Measurements from ENCODE around the gene PMM2.

PMM2 gene

GRCh38 chr16:8880839-8881510 lies 83.3 kb downstream of the PMM2 start:
- TF ChIP-seq POLR2A (IDR thresholded peaks at IDR 0.05; ENCODE audit: low read depth, low read length), result no peak
- DNase-seq (ENCODE audit: insufficient read length, low spot score) (no peak), FAIRE-seq (no peak)

GRCh38 chr16:8882041-8882617 lies 84.5 kb downstream of the PMM2 start, which contains the start of gene LITAFD:
Gene LITAFD (plus strand): TSS chr16:8882351. CDS start chr16:8884356, 2,005 bp downstream.
- DNase-seq (ENCODE audit: insufficient read length, low spot score), result no peak
- FAIRE-seq, result no peak
- TF ChIP-seq POLR2A (IDR thresholded peaks at IDR 0.05; ENCODE audit: low read depth, low read length), result no peak

GRCh38 chr16:8882725-8883377 lies 85.2 kb downstream of the PMM2 start:
- DNase-seq (ENCODE audit: insufficient read length, low spot score), result no peak
- FAIRE-seq, result no peak

GRCh38 chr16:8885674-8886592 lies 88.3 kb downstream of the PMM2 start:
- TF ChIP-seq POLR2A (IDR thresholded peaks at IDR 0.05; ENCODE audit: low read depth, low read length), result no peak
- FAIRE-seq, result no peak
- DNase-seq (ENCODE audit: insufficient read length, low spot score), result peak; percentile 66

More at GRCh38 chr16:8882725-8883377, 85.2 kb downstream of the PMM2 start:
- no peak for TF ChIP-seq POLR2A (IDR thresholded peaks at IDR 0.05; ENCODE audit: low read depth, low read length)

- no peak for TF ChIP-seq POLR2A (IDR thresholded peaks at IDR 0.05; ENCODE audit: low read depth, low read length)
- no peak for DNase-seq (ENCODE audit: insufficient read length, low spot score)
- no peak for FAIRE-seq
Observed at GRCh38 chr16:8886593-8887430, 89.2 kb downstream of the PMM2 start.

- FAIRE-seq, result no peak
- no peak for TF ChIP-seq POLR2A (IDR thresholded peaks at IDR 0.05; ENCODE audit: low read depth, low read length)
- no peak for DNase-seq (ENCODE audit: insufficient read length, low spot score)
Observed at GRCh38 chr16:8887431-8887765, 89.8 kb downstream of the PMM2 start.

- FAIRE-seq, result no peak
- no peak for TF ChIP-seq POLR2A (IDR thresholded peaks at IDR 0.05; ENCODE audit: low read depth, low read length)
- DNase-seq (ENCODE audit: insufficient read length, low spot score), result no peak
Observed at GRCh38 chr16:8887952-8888560, 90.4 kb downstream of the PMM2 start.

GRCh38 chr16:8888951-8889892 lies 91.6 kb downstream of the PMM2 start:
- FAIRE-seq (no peak), DNase-seq (ENCODE audit: insufficient read length, low spot score) (no peak)
- no peak for TF ChIP-seq POLR2A (IDR thresholded peaks at IDR 0.05; ENCODE audit: low read depth, low read length)

GRCh38 chr16:8889893-8890548 lies 92.4 kb downstream of the PMM2 start:
- no peak for TF ChIP-seq POLR2A (IDR thresholded peaks at IDR 0.05; ENCODE audit: low read depth, low read length)

GRCh38 chr16:8890549-8890921 lies 92.9 kb downstream of the PMM2 start:
- no peak for TF ChIP-seq POLR2A (IDR thresholded peaks at IDR 0.05; ENCODE audit: low read depth, low read length)
- DNase-seq (ENCODE audit: insufficient read length, low spot score), result no peak
- no peak for FAIRE-seq

More at GRCh38 chr16:8889893-8890548, 92.4 kb downstream of the PMM2 start:
- DNase-seq (ENCODE audit: insufficient read length, low spot score) (no peak), FAIRE-seq (no peak)

- TF ChIP-seq POLR2A (IDR thresholded peaks at IDR 0.05; ENCODE audit: low read depth, low read length), result no peak
- no peak for DNase-seq (ENCODE audit: insufficient read length, low spot score)
- FAIRE-seq, result no peak
Observed at GRCh38 chr16:8892101-8892575, 94.5 kb downstream of the PMM2 start.

All from H54 (cell line).